ENCODE data around the gene VIT. TPM values are rescaled to one million over a fixed set of nuclear protein-coding genes. Genes with fewer than 3 reads are reported as not detected.

VIT gene
- polyA plus RNA-seq, 3 donors = not detected

GRCh38 chr2:36773947-36774346 is 77.4 kb downstream of the VIT start:
- 81% methylated on average over 4 of the region's 7 CpGs for WGBS (ENCODE audit: insufficient coverage)
- Mint-ChIP-seq H3K36me3 (no peaks in the 10 kb centered on the region), H3K27me3 (ENCODE audit: low read depth in 3 of 3) (peaks cover 0 to 4% (median 1%) of the 10 kb centered on the region in 3 donors), H3K27ac (no peak overlapping the region), H3K4me1 (peaks cover 3% of the 10 kb centered on the region), H3K9me3 (peaks cover 0 to 2% (median 0%) of the 10 kb centered on the region in 7 donors), H3K4me3 (no peak overlapping the region)
- H3K36me3 ChIP-seq (replicated peaks in 1 of 2; ENCODE audit: control insufficient read depth in 1 of 2, insufficient read depth in 2 of 2, low read length in 2 of 2) = no peaks in the 10 kb centered on the region
- H3K27ac ChIP-seq (ENCODE audit: low read depth in 1 of 2, low read length in 2 of 2) = no peak overlapping the region
- no peak overlapping the region for H3K9ac ChIP-seq (ENCODE audit: insufficient read depth, low read length, poor library complexity, severe bottlenecking)
- TF ChIP-seq CTCF (IDR thresholded peaks at IDR 0.05) = no peak
- no peak for DNase-seq
- H4K20me1 ChIP-seq (ENCODE audit: insufficient read depth, low read length) = no peaks in the 10 kb centered on the region
- H3K79me2 ChIP-seq (ENCODE audit: insufficient read depth, low read length) = no peaks in the 10 kb centered on the region
- H3K27me3 ChIP-seq (ENCODE audit: control insufficient read depth in 2 of 2, insufficient read depth in 2 of 2, low read length in 2 of 2) = no peaks in the 10 kb centered on the region
- H3K4me2 ChIP-seq (replicated peaks; ENCODE audit: extremely low read depth, low read length, poor library complexity, severe bottlenecking) = no peak overlapping the region
- H3K9me3 ChIP-seq (replicated peaks in 1 of 2; ENCODE audit: control insufficient read depth in 1 of 2, insufficient read depth in 1 of 2, low read length in 2 of 2) = no peaks in the 10 kb centered on the region
- no peak overlapping the region for H2AFZ ChIP-seq (ENCODE audit: insufficient read depth, low read depth, low read length, poor library complexity, severe bottlenecking)
- H3K4me1 ChIP-seq (ENCODE audit: control insufficient read depth in 1 of 2, insufficient read depth in 2 of 2, low read length in 2 of 2) = no peaks in the 10 kb centered on the region
- intact Hi-C loops (cut with micrococcal nuclease) = no loop called here
- H3K4me3 ChIP-seq (replicated peaks in 1 of 3; ENCODE audit: low read depth in 2 of 3, low read length in 3 of 3) = no peak overlapping the region

- Mint-ChIP-seq H3K27me3 (ENCODE audit: low read depth in 3 of 3) (peaks cover 0 to 4% (median 1%) of the 10 kb centered on the region in 3 donors), H3K27ac (no peak overlapping the region), H3K36me3 (no peaks in the 10 kb centered on the region), H3K4me1 (peaks cover 4% of the 10 kb centered on the region), H3K9me3 (peaks cover 0 to under 1% (median 0%) of the 10 kb centered on the region in 7 donors), H3K4me3 (no peak overlapping the region)
- H3K9me3 ChIP-seq (replicated peaks in 1 of 2; ENCODE audit: control insufficient read depth in 1 of 2, insufficient read depth in 1 of 2, low read length in 2 of 2) = no peaks in the 10 kb centered on the region
- no peak overlapping the region for H2AFZ ChIP-seq (ENCODE audit: insufficient read depth, low read depth, low read length, poor library complexity, severe bottlenecking)
- no peak for DNase-seq
- no peak for TF ChIP-seq CTCF (IDR thresholded peaks at IDR 0.05)
- H3K27me3 ChIP-seq (ENCODE audit: control insufficient read depth in 2 of 2, insufficient read depth in 2 of 2, low read length in 2 of 2) = no peaks in the 10 kb centered on the region
- no peak overlapping the region for H3K27ac ChIP-seq (ENCODE audit: low read depth in 1 of 2, low read length in 2 of 2)
- no peaks in the 10 kb centered on the region for H3K36me3 ChIP-seq (replicated peaks in 1 of 2; ENCODE audit: control insufficient read depth in 1 of 2, insufficient read depth in 2 of 2, low read length in 2 of 2)
- H3K4me3 ChIP-seq (replicated peaks in 1 of 3; ENCODE audit: low read depth in 2 of 3, low read length in 3 of 3) = no peak overlapping the region
- H4K20me1 ChIP-seq (ENCODE audit: insufficient read depth, low read length) = no peaks in the 10 kb centered on the region
- no peak overlapping the region for H3K4me2 ChIP-seq (replicated peaks; ENCODE audit: extremely low read depth, low read length, poor library complexity, severe bottlenecking)
- no peak overlapping the region for H3K9ac ChIP-seq (ENCODE audit: insufficient read depth, low read length, poor library complexity, severe bottlenecking)
- no peaks in the 10 kb centered on the region for H3K4me1 ChIP-seq (ENCODE audit: control insufficient read depth in 1 of 2, insufficient read depth in 2 of 2, low read length in 2 of 2)
- intact Hi-C loops (cut with micrococcal nuclease) = no loop called here
- H3K79me2 ChIP-seq (ENCODE audit: insufficient read depth, low read length) = no peaks in the 10 kb centered on the region
- 100% methylated on average over 2 of the region's 3 CpGs for WGBS (ENCODE audit: insufficient coverage)
These were observed 78.8 kb downstream of the VIT start for GRCh38 chr2:36775261-36775660.
